ENCODE data around the gene OBSCN.

DNA sequence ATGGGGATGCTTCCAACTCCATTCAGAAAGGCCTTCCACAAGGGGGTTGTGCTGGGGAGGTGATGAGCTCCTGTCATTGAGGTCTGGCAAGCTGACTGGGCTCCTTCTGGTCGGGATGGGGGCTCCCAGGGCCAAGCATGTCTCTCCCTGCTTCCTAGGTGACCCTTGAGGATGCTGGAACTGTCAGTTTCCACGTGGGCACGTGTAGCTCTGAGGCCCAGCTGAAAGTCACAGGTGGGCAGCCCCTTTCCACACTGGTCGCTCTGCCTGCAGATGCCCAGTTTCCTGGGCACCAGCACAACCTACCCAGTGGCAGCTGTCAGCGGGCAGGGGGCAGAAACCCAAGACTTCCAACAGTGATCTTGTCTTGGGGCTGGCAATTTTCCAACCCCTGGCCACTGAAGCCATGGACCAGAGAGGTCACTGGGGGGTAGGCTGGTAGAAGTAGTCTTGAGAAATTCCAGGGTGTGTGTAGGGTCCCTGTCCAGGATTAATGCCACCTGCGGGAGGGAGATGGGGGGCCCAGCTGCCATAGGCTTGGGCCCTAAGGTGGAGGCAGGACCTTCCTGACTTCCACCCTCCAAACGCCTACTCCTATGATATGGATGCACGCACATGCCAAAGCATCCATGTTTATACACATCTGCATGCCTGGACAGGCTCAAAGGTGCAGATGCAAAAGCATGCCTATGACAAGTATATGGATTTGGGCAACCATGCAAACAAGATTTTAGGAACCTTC is 101.7 kb downstream of the OBSCN start:
- TF ChIP-seq, protein P1, sequence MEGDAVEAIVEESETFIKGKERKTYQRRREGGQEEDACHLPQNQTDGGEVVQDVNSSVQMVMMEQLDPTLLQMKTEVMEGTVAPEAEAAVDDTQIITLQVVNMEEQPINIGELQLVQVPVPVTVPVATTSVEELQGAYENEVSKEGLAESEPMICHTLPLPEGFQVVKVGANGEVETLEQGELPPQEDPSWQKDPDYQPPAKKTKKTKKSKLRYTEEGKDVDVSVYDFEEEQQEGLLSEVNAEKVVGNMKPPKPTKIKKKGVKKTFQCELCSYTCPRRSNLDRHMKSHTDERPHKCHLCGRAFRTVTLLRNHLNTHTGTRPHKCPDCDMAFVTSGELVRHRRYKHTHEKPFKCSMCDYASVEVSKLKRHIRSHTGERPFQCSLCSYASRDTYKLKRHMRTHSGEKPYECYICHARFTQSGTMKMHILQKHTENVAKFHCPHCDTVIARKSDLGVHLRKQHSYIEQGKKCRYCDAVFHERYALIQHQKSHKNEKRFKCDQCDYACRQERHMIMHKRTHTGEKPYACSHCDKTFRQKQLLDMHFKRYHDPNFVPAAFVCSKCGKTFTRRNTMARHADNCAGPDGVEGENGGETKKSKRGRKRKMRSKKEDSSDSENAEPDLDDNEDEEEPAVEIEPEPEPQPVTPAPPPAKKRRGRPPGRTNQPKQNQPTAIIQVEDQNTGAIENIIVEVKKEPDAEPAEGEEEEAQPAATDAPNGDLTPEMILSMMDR (IDR thresholded peaks at IDR 0.05): no peak
- no peak for TF ChIP-seq POLR2A (IDR thresholded peaks at IDR 0.05)

All from heart left ventricle (tissue), 13 donors.